Bronchial epithelial cell (primary cell): Measurements from ENCODE around the gene COMMD2. TPM values are rescaled to one million over a fixed set of nuclear protein-coding genes. Genes with fewer than 3 reads are reported as not detected.

Experiments
- DNase-seq: peaks from one replicate; pipeline ENCODE4 v3.0.0-alpha.2; 2010; ENCODE audit warnings: low read depth
- FAIRE-seq: peaks from 2 replicates; lab custom pipeline; 2011; peaks lifted over from hg19 to GRCh38; lab: Jason Lieb, UNC
- H3K27me3 ChIP-seq: 2 replicates; pipeline ENCODE4 v1.5.1; 2011; ENCODE audit warnings: low read length; ENCODE audit not compliant: control insufficient read depth, insufficient read depth
- H3K36me3 ChIP-seq: 2 replicates; pipeline ENCODE4 v1.5.1; 2011; ENCODE audit warnings: low read length; ENCODE audit not compliant: control insufficient read depth, insufficient read depth
- H3K4me3 ChIP-seq: 2 replicates; pipeline ENCODE4 v1.5.1; 2011; ENCODE audit warnings: mild to moderate bottlenecking, low read depth, low read length, control low read depth
- CTCF ChIP-seq: IDR thresholded peaks from 2 replicates; pipeline ENCODE4 v1.5.1; 2011; ENCODE audit warnings: mild to moderate bottlenecking, moderate library complexity, low read length, control low read depth, inconsistent platforms; ENCODE audit not compliant: insufficient read depth, severe bottlenecking
- total RNA-seq: library from RNA; depleted of rRNA; stranded (reverse); fragments of >200 nt; gene quantifications from 2 replicates; pipeline ENCODE4 v1.2.1, GENCODE V29; 2014

The COMMD2 gene
- total RNA-seq, 1 donor from 2014 or later = 33.2 TPM

- no peak for TF ChIP-seq CTCF
- Histone ChIP-seq H3K27me3 (no peaks in the 10 kb centered on the region), H3K4me3 (no peak overlapping the region), H3K36me3 (no peaks in the 10 kb centered on the region)
- FAIRE-seq (no peak), DNase-seq (no peak)
These were observed 37.0 kb downstream of the COMMD2 start for GRCh38 chr3:149715247-149715646.

GRCh38 chr3:149713730-149714654 is 38.3 kb downstream of the COMMD2 start:
- Histone ChIP-seq H3K27me3 (no peaks in the 10 kb centered on the region), H3K4me3 (no peak overlapping the region), H3K36me3 (no peaks in the 10 kb centered on the region)
- no peak for FAIRE-seq
- no peak for TF ChIP-seq CTCF
- no peak for DNase-seq

GRCh38 chr3:149706905-149707304 is 45.4 kb downstream of the COMMD2 start:
- no peak for TF ChIP-seq CTCF
- DNase-seq (no peak), FAIRE-seq (no peak)
- Histone ChIP-seq H3K36me3 (no peaks in the 10 kb centered on the region), H3K4me3 (no peak overlapping the region), H3K27me3 (no peaks in the 10 kb centered on the region)

- TF ChIP-seq CTCF = no peak
- Histone ChIP-seq H3K36me3 (no peaks in the 10 kb centered on the region), H3K27me3 (no peaks in the 10 kb centered on the region), H3K4me3 (no peak overlapping the region)
- no peak for FAIRE-seq
- DNase-seq = no peak
These were observed 46.9 kb downstream of the COMMD2 start for GRCh38 chr3:149705416-149705815.

- H3K27me3 ChIP-seq = no peaks in the 10 kb centered on the region
- H3K36me3 ChIP-seq = no peaks in the 10 kb centered on the region
- TF ChIP-seq CTCF = no peak
- DNase-seq = no peak
- H3K4me3 ChIP-seq = no peak overlapping the region
- no peak for FAIRE-seq
These were observed 48.8 kb downstream of the COMMD2 start for GRCh38 chr3:149703466-149703865.
